GM10847 (cell line): ENCODE data around the gene ANKRD44.
A peak's percentile ranks its signal among the peaks of the same experiment; 100 is the strongest.

Source experiments
- POLR2A ChIP-seq: IDR thresholded peaks from 2 replicates; pipeline ENCODE4 v1.6.1; 2011; ENCODE audit not compliant: insufficient read length; ENCODE audit errors: extremely low read depth

ANKRD44 gene

GRCh38 chr2:197327073-197327471, 16.5 kb upstream of the ANKRD44 start:
- no peak for TF ChIP-seq POLR2A

- no peak for TF ChIP-seq POLR2A
Observed at GRCh38 chr2:197324801-197325200, 14.2 kb upstream of the ANKRD44 start.

- no peak for TF ChIP-seq POLR2A
Observed at GRCh38 chr2:197322724-197323720, 12.4 kb upstream of the ANKRD44 start.

- no peak for TF ChIP-seq POLR2A
Observed at GRCh38 chr2:197322143-197322542, 11.6 kb upstream of the ANKRD44 start.

GRCh38 chr2:197315371-197315770, 4.8 kb upstream of the ANKRD44 start:
- no peak for TF ChIP-seq POLR2A

DNA sequence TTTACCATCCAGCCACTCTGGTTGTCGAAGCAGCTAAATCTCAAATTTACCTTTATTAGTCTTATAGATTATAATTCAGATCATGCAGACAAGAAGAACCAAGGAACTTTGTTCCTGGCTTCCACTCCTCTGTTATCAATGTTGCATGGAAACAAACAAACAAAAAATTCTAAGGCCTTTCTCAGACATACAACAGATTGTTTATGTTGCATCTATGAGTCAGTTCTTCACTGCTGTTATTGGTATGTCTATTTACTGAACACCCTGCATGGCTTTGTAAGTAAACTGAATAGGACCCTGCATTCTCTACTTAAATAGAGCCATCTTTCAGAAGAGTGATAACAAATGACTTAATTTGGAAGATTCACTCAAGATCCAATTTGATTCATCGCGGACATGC, 1.6 kb upstream of the ANKRD44 start:
- TF ChIP-seq POLR2A = no peak

DNA sequence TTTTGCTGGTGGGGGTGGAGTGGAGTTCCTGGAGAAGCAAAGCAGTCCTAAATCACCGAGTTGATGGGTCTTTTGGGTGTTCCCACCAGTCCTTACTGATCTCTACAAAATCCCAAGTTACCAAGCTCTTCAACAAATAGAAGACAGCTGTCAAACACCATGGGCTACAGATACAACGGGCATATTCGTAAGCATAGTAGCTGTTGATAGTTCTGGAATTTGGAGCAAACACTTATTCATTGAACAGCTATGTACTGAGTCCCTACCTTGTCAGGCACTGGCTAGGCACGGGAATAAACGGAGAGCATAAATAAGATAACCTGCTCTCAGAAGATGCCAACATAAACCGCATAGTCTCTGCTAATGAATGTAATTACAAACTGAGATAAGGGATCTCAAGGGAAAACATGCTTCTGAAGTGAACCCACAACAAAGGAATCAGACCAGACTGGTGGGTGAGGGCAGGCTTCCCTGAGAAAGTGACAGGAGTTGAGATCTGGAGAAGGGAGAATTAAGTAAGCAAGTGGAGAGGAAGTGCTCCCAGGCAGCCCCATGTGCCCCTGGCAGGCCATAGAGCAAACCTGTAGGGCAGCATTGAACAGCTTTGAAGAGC, 947 bp upstream of the ANKRD44 start:
- no peak for TF ChIP-seq POLR2A

DNA sequence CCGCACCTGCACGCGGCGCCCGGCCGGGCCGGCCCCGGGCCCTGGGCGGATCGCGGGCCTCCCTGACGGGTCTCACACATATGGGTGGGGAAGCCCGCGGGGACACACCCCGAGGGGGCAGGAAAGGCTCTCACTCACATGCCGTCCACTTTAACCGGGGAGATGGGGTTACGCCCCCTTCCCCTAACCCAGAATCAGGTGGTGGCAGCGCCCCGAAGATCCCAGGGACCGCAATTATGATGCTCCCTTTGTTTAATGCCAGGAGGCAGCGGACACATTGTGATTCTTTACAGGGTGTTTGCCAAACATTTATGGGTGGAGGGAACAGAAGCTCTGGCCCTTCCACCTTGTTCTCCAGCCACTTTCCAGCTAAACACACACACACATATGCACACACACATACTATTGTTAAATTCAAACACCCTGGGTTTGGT, 424 bp upstream of the ANKRD44 start:
- TF ChIP-seq POLR2A = no peak

DNA sequence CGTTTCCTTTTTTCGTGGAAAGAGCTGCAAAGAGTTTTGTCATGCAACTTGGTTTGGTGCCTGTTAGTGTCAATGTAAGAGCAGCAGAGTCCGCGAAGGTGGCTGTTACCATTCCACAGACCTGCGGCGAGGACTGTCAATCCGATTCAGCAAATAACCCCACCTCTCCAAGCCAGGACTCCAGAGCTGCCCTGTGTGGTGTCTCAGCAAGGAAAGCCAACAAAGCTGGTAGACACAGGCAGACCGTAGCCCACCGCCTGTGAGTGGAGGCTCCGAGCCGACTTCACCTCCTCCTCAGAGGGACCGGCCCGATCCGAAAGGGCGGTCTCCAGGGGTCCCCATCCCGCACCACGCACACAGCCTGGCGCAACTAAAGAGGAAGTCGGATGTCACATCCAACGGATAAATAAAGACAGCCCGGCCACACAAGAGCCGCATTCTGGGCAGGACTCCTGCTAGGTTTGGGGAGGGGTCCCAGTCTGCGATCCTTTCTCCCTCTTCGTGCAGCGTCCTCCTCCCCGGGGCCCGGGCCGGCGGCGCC, 819 bp downstream of the ANKRD44 start:
- TF ChIP-seq POLR2A = no peak

DNA sequence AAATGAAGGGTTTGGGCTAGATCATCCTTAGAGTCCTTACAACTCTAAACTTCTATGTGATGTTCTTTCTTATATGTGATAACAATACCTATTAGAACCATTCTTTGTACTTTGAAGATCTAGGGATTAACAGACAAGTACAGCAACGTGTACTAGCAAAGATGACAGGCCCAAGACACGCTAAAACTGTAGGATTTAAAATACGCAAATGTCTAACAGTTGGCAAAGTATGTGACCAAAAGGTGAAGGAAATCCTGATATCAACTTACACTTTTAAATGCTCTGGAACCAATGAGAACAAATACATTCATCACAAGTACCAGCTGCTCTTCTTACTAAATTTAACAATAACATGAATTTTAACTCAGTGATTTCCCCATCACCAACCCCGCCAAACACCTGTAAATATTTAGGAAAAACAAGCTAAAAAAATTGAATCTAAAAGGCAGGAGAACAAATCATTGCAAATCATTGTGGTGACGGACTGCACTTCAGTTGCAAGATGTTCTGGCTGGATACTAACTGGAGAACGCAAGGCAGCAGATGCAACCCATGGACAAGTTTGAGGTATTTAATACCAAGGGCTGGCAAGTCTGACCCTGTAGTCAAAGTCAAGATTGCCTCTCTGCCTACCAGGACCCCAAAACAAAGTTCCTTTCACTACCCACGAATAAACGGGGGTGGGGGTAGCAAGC, 1.4 kb downstream of the ANKRD44 start:
- TF ChIP-seq POLR2A = no peak

DNA sequence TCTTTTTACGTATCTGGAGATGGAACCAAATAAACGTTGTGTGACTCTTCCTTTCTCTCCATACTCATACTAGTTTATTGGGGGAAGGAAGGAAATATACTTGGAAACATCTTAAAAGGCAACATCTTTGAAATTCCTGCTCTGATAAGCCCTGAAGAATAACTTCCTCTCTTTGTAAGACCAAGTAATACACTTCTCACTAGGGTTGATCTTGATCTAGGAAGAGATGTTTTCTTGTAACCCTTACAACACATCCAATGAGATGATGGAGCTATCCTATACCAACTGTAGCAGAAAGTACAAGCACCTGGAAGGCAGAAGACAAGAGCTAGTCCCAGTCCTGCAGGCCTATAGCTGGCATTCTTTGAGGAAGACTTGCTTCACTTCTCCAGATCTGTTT, 2.0 kb downstream of the ANKRD44 start:
- no peak for TF ChIP-seq POLR2A

DNA sequence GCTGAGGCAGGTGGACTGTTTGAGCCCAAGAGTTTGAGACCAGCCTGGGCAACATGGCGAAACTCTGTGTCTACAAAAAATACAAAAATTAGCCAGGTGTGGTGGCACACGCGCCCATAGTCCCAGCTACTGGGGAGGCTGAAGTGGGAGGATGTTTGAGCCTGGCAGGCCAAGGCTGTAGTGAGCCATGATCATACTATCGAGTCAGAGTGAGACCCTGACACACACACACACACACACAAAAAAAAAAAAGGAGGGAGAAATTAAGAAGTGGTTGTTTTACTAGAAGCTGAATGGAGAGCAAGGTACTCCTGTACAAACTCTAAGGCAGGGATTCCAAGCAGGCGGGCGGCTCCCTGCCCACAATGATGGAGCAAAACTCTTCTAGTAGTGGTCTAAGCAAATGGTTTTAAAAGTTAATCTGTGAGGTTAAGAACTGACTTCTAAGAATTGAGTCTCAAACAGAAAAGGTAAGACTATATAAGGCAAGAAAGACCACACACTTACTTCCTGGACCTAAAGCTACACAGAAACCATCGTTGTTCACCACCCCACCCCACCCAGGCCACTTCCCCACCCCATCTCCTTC, 2.6 kb downstream of the ANKRD44 start:
- TF ChIP-seq POLR2A = peak; percentile 4

GRCh38 chr2:197307236-197307932, 3.2 kb downstream of the ANKRD44 start:
- no peak for TF ChIP-seq POLR2A

GRCh38 chr2:197306696-197307040, 3.9 kb downstream of the ANKRD44 start:
- TF ChIP-seq POLR2A = no peak
